Karpas-422 (cell line): ENCODE measurements around the gene SEMG2. TPM values are rescaled to one million over a fixed set of nuclear protein-coding genes. Genes with fewer than 3 reads are reported as not detected.

Experiments
- total RNA-seq: library from RNA; depleted of rRNA; stranded (reverse); fragments of >200 nt; shearing (Covaris generic); gene quantifications from 2 replicates; pipeline ENCODE4 v1.2.3, GENCODE V29; 2014; ENCODE audit warnings: low replicate concordance; rRNA removed

SEMG2 gene
- total RNA-seq, 1 experiment from 2014 or later, result not detected

Other genes starting within 250 kb of the SEMG2 start
- gene KCNS1, start 120.2 kb upstream of the SEMG2 start, total RNA-seq, result not detected in 2 replicates
- gene WFDC5, start 106.2 kb upstream of the SEMG2 start, total RNA-seq, result not detected in 2 replicates
- gene WFDC12, start 96.9 kb upstream of the SEMG2 start, total RNA-seq, result not detected in 2 replicates
- not detected in 2 replicates for gene PI3, start 46.5 kb upstream of the SEMG2 start, total RNA-seq
- gene SEMG1, start 14.3 kb upstream of the SEMG2 start, total RNA-seq, result not detected in 2 replicates
- not detected in 2 replicates for gene SLPI, start 33.2 kb downstream of the SEMG2 start, total RNA-seq
- not detected in 2 replicates for gene RBPJL, start 85.5 kb downstream of the SEMG2 start, total RNA-seq
- not detected in 2 replicates for gene MATN4, start 86.9 kb downstream of the SEMG2 start, total RNA-seq
- not detected in 2 replicates for gene SDC4, start 127.1 kb downstream of the SEMG2 start, total RNA-seq
- 18.6 and 34.5 TPM in 2 replicates for gene SYS1, start 141.8 kb downstream of the SEMG2 start, total RNA-seq
- not detected in 2 replicates for gene TP53TG5, start 157.0 kb downstream of the SEMG2 start, total RNA-seq
- 0.22 TPM in 1 of 2 replicates, not detected in the other for gene DBNDD2, start 186.9 kb downstream of the SEMG2 start, total RNA-seq
- 53.4 and 80.1 TPM in 2 replicates for gene PIGT, start 194.8 kb downstream of the SEMG2 start, total RNA-seq
- not detected in 2 replicates for gene WFDC2, start 248.4 kb downstream of the SEMG2 start, total RNA-seq